IMR-90 (cell line): ENCODE measurements around the gene RCBTB1. TPM values are rescaled to one million over a fixed set of nuclear protein-coding genes. Genes with fewer than 3 reads are reported as not detected.

Source experiments
- ATAC-seq: fragments of 200-7000 bp; cut with Tn5 transposase; 2 replicates; pipeline ENCODE4 v1.9.1; 2020; ENCODE audit warnings: low read depth, mild to moderate bottlenecking, moderate library complexity
- BruUV-seq: library from RNA; stranded (reverse); fragments of 400-500 nt; replicated peaks from 2 replicates; lab custom pipeline; 2021; lab: Mats Ljungman, UMichigan
- CTCF ChIA-PET: fragments of 300-600 bp; formaldehyde crosslinking; extraction: SDS; loops from one replicate; lab custom pipeline; 2021; ENCODE audit warnings: antibody characterized with exemption; lab: Yijun Ruan, JAX
- POLR2A ChIA-PET: fragments of 300-600 bp; sonication (Branson Sonifier 250); formaldehyde crosslinking; loops from one replicate; lab custom pipeline; 2022; ENCODE audit warnings: antibody characterized with exemption; ENCODE audit not compliant: unreplicated experiment; lab: Charles Lee
- DNase-seq: peaks from one replicate; pipeline ENCODE4 v3.0.0; 2013
- H2AFZ ChIP-seq: replicated peaks from 2 replicates; pipeline ENCODE3; 2013; ENCODE audit warnings: low read length, mild to moderate bottlenecking; ENCODE audit not compliant: poor library complexity
- H2AK5ac ChIP-seq: 2 replicates; pipeline ENCODE4 v1.6.1; 2013; ENCODE audit warnings: low read depth, low read length, inconsistent platforms
- H2AK9ac ChIP-seq: replicated peaks from 2 replicates; pipeline ENCODE3; 2013; ENCODE audit warnings: mild to moderate bottlenecking, low read depth, low read length, moderate library complexity; ENCODE audit not compliant: poor library complexity
- H2BK120ac ChIP-seq: 2 replicates; pipeline ENCODE4 v1.6.1; 2013; ENCODE audit warnings: low read depth, low read length, inconsistent platforms
- H2BK15ac ChIP-seq: 3 replicates; pipeline ENCODE4 v1.6.1; 2013; ENCODE audit warnings: low read depth, low read length, inconsistent platforms
- H2BK20ac ChIP-seq: 2 replicates; pipeline ENCODE4 v1.6.1; 2013; ENCODE audit warnings: low read depth, mild to moderate bottlenecking, inconsistent platforms, low read length, moderate library complexity
- H2BK5ac ChIP-seq: 2 replicates; pipeline ENCODE4 v1.6.1; 2013; ENCODE audit warnings: mild to moderate bottlenecking, low read depth, low read length, inconsistent platforms; ENCODE audit not compliant: poor library complexity, severe bottlenecking
- H3K14ac ChIP-seq: replicated peaks from 2 replicates; pipeline ENCODE4 v1.6.1; 2013; ENCODE audit warnings: low read depth, low read length, inconsistent platforms
- H3K18ac ChIP-seq: 2 replicates; pipeline ENCODE4 v1.6.1; 2013; ENCODE audit warnings: low read depth, low read length, control low read depth
- H3K23ac ChIP-seq: 2 replicates; pipeline ENCODE4 v1.6.1; 2013; ENCODE audit warnings: low read depth, low read length, inconsistent platforms
- H3K27ac ChIP-seq: 2 replicates; pipeline ENCODE4 v1.5.1; 2013; ENCODE audit warnings: mild to moderate bottlenecking, control low read depth, low read length; ENCODE audit not compliant: insufficient read depth
- H3K27me3 ChIP-seq: 2 replicates; pipeline ENCODE4 v1.6.1; 2013; ENCODE audit warnings: low read length; ENCODE audit not compliant: control insufficient read depth, insufficient read depth
- H3K36me3 ChIP-seq: 2 replicates; pipeline ENCODE4 v1.6.1; 2013; ENCODE audit warnings: low read length, mixed read lengths; ENCODE audit not compliant: control insufficient read depth, insufficient read depth
- H3K4ac ChIP-seq: 2 replicates; pipeline ENCODE4 v1.6.1; 2013; ENCODE audit warnings: low read depth, low read length, inconsistent platforms
- H3K4me1 ChIP-seq: 2 replicates; pipeline ENCODE4 v1.6.1; 2013; ENCODE audit warnings: low read length, mixed read lengths; ENCODE audit not compliant: control insufficient read depth, insufficient read depth
- H3K4me2 ChIP-seq: 2 replicates; pipeline ENCODE4 v1.6.1; 2013; ENCODE audit warnings: low read depth, mild to moderate bottlenecking, control low read depth, low read length, moderate library complexity
- H3K4me3 ChIP-seq: 2 replicates; pipeline ENCODE4 v1.5.1; 2013; ENCODE audit warnings: low read depth, mild to moderate bottlenecking, control low read depth, low read length, moderate library complexity; ENCODE audit not compliant: insufficient read depth
- H3K56ac ChIP-seq: 2 replicates; pipeline ENCODE4 v1.6.1; 2013; ENCODE audit warnings: low read length, inconsistent platforms; ENCODE audit not compliant: insufficient read depth; ENCODE audit errors: extremely low read depth
- H3K79me1 ChIP-seq, 2 experiments: 2 replicates each; pipeline ENCODE4 v1.6.1; 2013; ENCODE audit warnings: low read length in 2 of 2, inconsistent platforms in 1 of 2, low read depth in 1 of 2
- H3K9ac ChIP-seq: 2 replicates; pipeline ENCODE4 v1.6.1; 2013; ENCODE audit warnings: low read depth, low read length, control low read depth
- H3K9me1 ChIP-seq: 2 replicates; pipeline ENCODE4 v1.6.1; 2013; ENCODE audit warnings: low read length, inconsistent platforms; ENCODE audit not compliant: insufficient read depth
- H3K9me3 ChIP-seq: 2 replicates; pipeline ENCODE4 v1.6.1; 2013; ENCODE audit warnings: low read length; ENCODE audit not compliant: control insufficient read depth, insufficient read depth
- H4K20me1 ChIP-seq: 2 replicates; pipeline ENCODE4 v1.6.1; 2013; ENCODE audit warnings: low read length, inconsistent platforms; ENCODE audit not compliant: insufficient read depth
- H4K5ac ChIP-seq: 2 replicates; pipeline ENCODE4 v1.6.1; 2013; ENCODE audit warnings: mild to moderate bottlenecking, low read depth, low read length, control low read depth
- H4K8ac ChIP-seq, 2 experiments: 2 replicates each; pipeline ENCODE4 v1.6.1; 2013; ENCODE audit warnings: low read depth in 2 of 2, low read length in 2 of 2, control low read depth in 1 of 2, inconsistent platforms in 1 of 2
- H4K91ac ChIP-seq: 2 replicates; pipeline ENCODE4 v1.6.1; 2013; ENCODE audit warnings: low read depth, low read length, inconsistent platforms; ENCODE audit not compliant: insufficient read depth
- CEBPB ChIP-seq: IDR thresholded peaks from 2 replicates; pipeline ENCODE4 v1.6.1; 2012; ENCODE audit warnings: low read depth, low read length, improper control_type of control experiment
- CHD1 ChIP-seq: IDR thresholded peaks from 2 replicates; pipeline ENCODE4 v1.6.1; 2012; ENCODE audit warnings: low read depth, low read length, improper control_type of control experiment
- CTCF ChIP-seq: conservative IDR thresholded peaks from 2 replicates; pipeline ENCODE4 v1.5.1; 2012; ENCODE audit warnings: mild to moderate bottlenecking, low read depth, low read length, improper control_type of control experiment
- ELK1 ChIP-seq: fragments of 150-350 bp; IDR thresholded peaks from 2 replicates; pipeline ENCODE4 v1.6.1; 2016; ENCODE audit warnings: low read depth, mild to moderate bottlenecking, low read length, moderate library complexity, borderline replicate concordance
- FOS ChIP-seq: fragments of 150-350 bp; IDR thresholded peaks from 2 replicates; pipeline ENCODE4 v1.6.1; 2016; ENCODE audit warnings: low read depth, low read length
- MAFK ChIP-seq: IDR thresholded peaks from 2 replicates; pipeline ENCODE4 v1.6.1; 2012; ENCODE audit warnings: low read depth, low read length, improper control_type of control experiment
- MAZ ChIP-seq: IDR thresholded peaks from 2 replicates; pipeline ENCODE4 v1.6.1; 2012; ENCODE audit warnings: low read depth, mild to moderate bottlenecking, low read length, improper control_type of control experiment, moderate library complexity, borderline replicate concordance
- MXI1 ChIP-seq: IDR thresholded peaks from 2 replicates; pipeline ENCODE4 v1.6.1; 2012; ENCODE audit warnings: low read depth, mild to moderate bottlenecking, low read length, moderate library complexity, borderline replicate concordance
- NFE2L2 ChIP-seq: fragments of 150-350 bp; IDR thresholded peaks from 2 replicates; pipeline ENCODE4 v1.6.1; 2016; ENCODE audit warnings: low read depth, mild to moderate bottlenecking, low read length
- POLR2A ChIP-seq: IDR thresholded peaks from 2 replicates; pipeline ENCODE4 v1.6.1; 2012; ENCODE audit warnings: mild to moderate bottlenecking, low read depth, low read length
- RAD21 ChIP-seq: IDR thresholded peaks from 2 replicates; pipeline ENCODE4 v1.6.1; 2012; ENCODE audit warnings: low read length, improper control_type of control experiment
- SMC3 ChIP-seq: fragments of 150-350 bp; IDR thresholded peaks from 2 replicates; pipeline ENCODE4 v1.6.1; 2016; ENCODE audit warnings: low read depth, mild to moderate bottlenecking, antibody characterized with exemption, low read length, moderate library complexity
- USF2 ChIP-seq: fragments of 150-350 bp; IDR thresholded peaks from 2 replicates; pipeline ENCODE4 v1.6.1; 2017; ENCODE audit warnings: mild to moderate bottlenecking, antibody characterized with exemption, low read length, low read depth
- WGBS, 2 experiments: methylation state at CpG; one replicate each; pipeline versions ENCODE4 v1.1.5 to v1.1.7; 2013; ENCODE audit warnings: missing lambda C conversion rate in 2 of 2; ENCODE audit not compliant: insufficient read length in 1 of 2; ENCODE audit errors: extremely low coverage in 2 of 2; 5-methylcytosine and 5-hydroxymethylcytosine counted together
- dilution Hi-C: fragments of 300-500 bp; cut with HindIII; formaldehyde crosslinking; loops from one replicate; pipeline ENCODE4 v1.14.3; 2018; ENCODE audit warnings: low sequenced_read_pairs; ENCODE audit not compliant: unreplicated experiment
- in situ Hi-C: fragments of 300-500 bp; cut with MboI; formaldehyde crosslinking; loops from 3 replicates; pipeline ENCODE4 v1.14.3; 2019; ENCODE audit warnings: low sequenced_read_pairs, inconsistent platforms, mixed read lengths
- intact Hi-C: fragments of 100-400 bp; cut with micrococcal nuclease; formaldehyde crosslinking; loops from 2 replicates; pipeline ENCODE4 v1.10.0; 2022
- polyA plus RNA-seq, 3 experiments: library from polyadenylated mRNA; depleted of rRNA; stranded (reverse); fragments of >200 nt; gene quantifications; 2 replicates each; pipeline ENCODE4 v1.2.3, GENCODE V29; 2012; ENCODE audit warnings: low replicate concordance in 1 of 3
- total RNA-seq: library from RNA; depleted of rRNA; stranded (reverse); fragments of >200 nt; gene quantifications from 2 replicates; pipeline ENCODE4 v1.2.3, GENCODE V29; 2012

RCBTB1 gene
- total and polyA plus RNA-seq, 2 of the 4 experiments (the other 2 are of a cell fraction): 11.3 to 11.6 TPM

- Histone ChIP-seq H3K4ac (no peak overlapping the region), H3K4me1 (no peaks in the 10 kb centered on the region), H3K14ac (no peak overlapping the region), H3K9me3 (no peaks in the 10 kb centered on the region), H3K27ac (no peak overlapping the region), H3K4me3 (no peak overlapping the region), H4K5ac (no peak overlapping the region), H2BK20ac (no peak overlapping the region), H3K56ac (no peak overlapping the region), H3K18ac (no peak overlapping the region), H2AK5ac (no peak overlapping the region), H4K91ac (no peak overlapping the region), H4K8ac (no peak overlapping the region), H2BK120ac (no peak overlapping the region), H2AK9ac (no peak overlapping the region), H3K36me3 (peaks cover 17% of the 10 kb centered on the region), H4K20me1 (no peaks in the 10 kb centered on the region), H3K9me1 (no peaks in the 10 kb centered on the region), H3K23ac (no peak overlapping the region), H2BK5ac (no peak overlapping the region), H3K79me1 (peaks cover 2 to 11% of the 10 kb centered on the region in 2 experiments), H2BK15ac (no peak overlapping the region), H3K4me2 (no peak overlapping the region), H2AFZ (no peak overlapping the region), H3K27me3 (no peaks in the 10 kb centered on the region), H3K9ac (no peak overlapping the region)
- CTCF ChIA-PET: no interaction called here
- ATAC-seq (no peak), DNase-seq (no peak)
- POLR2A ChIA-PET: no interaction called here
- TF ChIP-seq MAFK (no peak), CEBPB (no peak), NFE2L2 (no peak), POLR2A (no peak), MXI1 (no peak), ELK1 (no peak), FOS (no peak), RAD21 (no peak), CTCF (no peak), USF2 (no peak), SMC3 (no peak), MAZ (no peak), CHD1 (no peak)
- dilution Hi-C loops: no loop called here
- no CpG with 5 or more reads among the region's 2 CpGs for WGBS, 2 experiments
- no TSS peak for BruUV-seq
- in situ Hi-C loops: no loop called here
- intact Hi-C loops: no loop called here
Measured at GRCh38 chr13:49512578-49512977, 72.8 kb downstream of the RCBTB1 start.
